GM12878 (cell line): ENCODE measurements around the gene NPTX1. TPM values are rescaled to one million over a fixed set of nuclear protein-coding genes. Genes with fewer than 3 reads are reported as not detected.

Experiments
- ATAC-seq: fragments of 200-7000 bp; cut with Tn5 transposase; 3 replicates; pipeline ENCODE4 v1.9.1; 2020; ENCODE audit warnings: mild to moderate bottlenecking, moderate library complexity
- BruUV-seq: library from RNA; stranded (reverse); fragments of 400-500 nt; replicated peaks from 2 replicates; lab custom pipeline; 2021; lab: Mats Ljungman, UMichigan
- CTCF ChIA-PET: fragments of 300-600 bp; sonication (Branson Sonifier 250); formaldehyde crosslinking; extraction: SDS; loops from one replicate; lab custom pipeline; 2021; ENCODE audit warnings: inconsistent platforms; lab: Yijun Ruan, JAX
- POLR2A ChIA-PET: fragments of 350-600 bp; formaldehyde crosslinking; extraction: SDS; loops from one replicate; lab custom pipeline; 2021; ENCODE audit warnings: inconsistent platforms; lab: Charles Lee
- RAD21 ChIA-PET: fragments of 300-600 bp; sonication (Branson Sonifier 250); formaldehyde crosslinking; loops from one replicate; lab custom pipeline; 2023; ENCODE audit warnings: antibody characterized with exemption; ENCODE audit not compliant: unreplicated experiment; lab: Charles Lee
- SMC1A ChIA-PET: fragments of 300-600 bp; sonication (Branson Sonifier 250); formaldehyde crosslinking; loops from one replicate; lab custom pipeline; 2023; ENCODE audit not compliant: unreplicated experiment, uncharacterized antibody; lab: Charles Lee
- DNase-seq: peaks from one replicate; pipeline ENCODE4 v3.0.0-alpha.2; 2011; ENCODE audit warnings: low read depth, low spot score
- FAIRE-seq: peaks from 3 replicates; lab custom pipeline; 2011; peaks lifted over from hg19 to GRCh38; lab: Jason Lieb, UNC
- H2AFZ ChIP-seq: 2 replicates; pipeline ENCODE4 v1.6.0; 2011; ENCODE audit warnings: low read depth, low read length, control low read depth; ENCODE audit not compliant: control insufficient read depth
- H3K27ac ChIP-seq: 2 replicates; pipeline ENCODE4 v1.5.1; 2011; ENCODE audit warnings: control low read depth; ENCODE audit not compliant: control insufficient read depth, insufficient read depth
- H3K27me3 ChIP-seq, 2 experiments: replicated peaks in 1 of 2; 2 replicates each; pipeline versions ENCODE4 v1.6.0 to v1.6.1; 2011; ENCODE audit warnings: low read length in 1 of 2; ENCODE audit not compliant: control insufficient read depth in 2 of 2, insufficient read depth in 2 of 2
- H3K36me3 ChIP-seq, 2 experiments: 2 replicates each; pipeline ENCODE4 v1.5.1; 2011; ENCODE audit warnings: low read length in 1 of 2; ENCODE audit not compliant: control insufficient read depth in 2 of 2, insufficient read depth in 2 of 2
- H3K4me1 ChIP-seq: 2 replicates; pipeline ENCODE4 v1.6.1; 2011; ENCODE audit warnings: mild to moderate bottlenecking, low read length, moderate library complexity, mixed read lengths; ENCODE audit not compliant: control insufficient read depth, insufficient read depth
- H3K4me2 ChIP-seq: 2 replicates; pipeline ENCODE4 v1.6.0; 2011; ENCODE audit warnings: control low read depth; ENCODE audit not compliant: control insufficient read depth, insufficient read depth
- H3K4me3 ChIP-seq: fragments of 200-600 bp; sonication (generic); 2 replicates; pipeline ENCODE4 v1.5.1; 2016
- H3K79me2 ChIP-seq: 2 replicates; pipeline ENCODE4 v1.6.0; 2011; ENCODE audit warnings: low read length; ENCODE audit not compliant: control insufficient read depth, insufficient read depth
- H3K9ac ChIP-seq: 2 replicates; pipeline ENCODE4 v1.8.0; 2011; ENCODE audit warnings: low read length, control low read depth, mixed read lengths; ENCODE audit not compliant: control insufficient read depth, insufficient read depth
- H3K9me3 ChIP-seq: replicated peaks from 3 replicates; pipeline ENCODE4 v1.5.1; 2011; ENCODE audit warnings: mild to moderate bottlenecking, low read length; ENCODE audit not compliant: control insufficient read depth, insufficient read depth
- H4K20me1 ChIP-seq: 2 replicates; pipeline ENCODE4 v1.6.0; 2011; ENCODE audit not compliant: control insufficient read depth, insufficient read depth
- CBFB ChIP-seq: IDR thresholded peaks from 2 replicates; pipeline ENCODE4 v1.6.1; 2016; ENCODE audit warnings: antibody characterized with exemption, low read depth
- CHD1 ChIP-seq: IDR thresholded peaks from 2 replicates; pipeline ENCODE4 v1.6.1; 2012; ENCODE audit warnings: low read depth, low read length, improper control_type of control experiment
- DPF2 ChIP-seq: fragments of 450-650 bp; IDR thresholded peaks from 2 replicates; pipeline ENCODE4 v1.6.1; 2017; ENCODE audit warnings: mild to moderate bottlenecking
- EZH2 ChIP-seq: IDR thresholded peaks from 2 replicates; pipeline ENCODE4 v1.6.1; 2012; ENCODE audit warnings: low read depth, mild to moderate bottlenecking, control low read depth, inconsistent platforms, low read length, borderline replicate concordance; ENCODE audit not compliant: control insufficient read depth
- GATAD2B ChIP-seq: fragments of 450-650 bp; conservative IDR thresholded peaks from 2 replicates; pipeline ENCODE4 v1.6.1; 2017; ENCODE audit warnings: low read depth, mild to moderate bottlenecking, moderate library complexity
- HCFC1 ChIP-seq: fragments of 150-350 bp; IDR thresholded peaks from 2 replicates; pipeline ENCODE4 v1.6.1; 2014; ENCODE audit warnings: low read length
- MLLT1 ChIP-seq: fragments of 450-650 bp; IDR thresholded peaks from 2 replicates; pipeline ENCODE4 v1.6.1; 2016; ENCODE audit warnings: mild to moderate bottlenecking
- MTA3 ChIP-seq: IDR thresholded peaks from 2 replicates; pipeline ENCODE4 v1.6.1; 2012; ENCODE audit warnings: low read length, inconsistent platforms, borderline replicate concordance
- RCOR1 ChIP-seq: conservative IDR thresholded peaks from 2 replicates; pipeline ENCODE4 v1.6.1; 2012; ENCODE audit warnings: low read depth, low read length, improper control_type of control experiment
- RELA ChIP-seq: fragments of 450-650 bp; IDR thresholded peaks from 2 replicates; pipeline ENCODE4 v1.8.0; 2014; ENCODE audit warnings: borderline replicate concordance; ENCODE audit not compliant: partially characterized antibody
- SMAD1 ChIP-seq: fragments of 450-650 bp; IDR thresholded peaks from 2 replicates; pipeline ENCODE4 v1.6.1; 2018; ENCODE audit warnings: mild to moderate bottlenecking, low read depth; ENCODE audit not compliant: partially characterized antibody
- SPI1 ChIP-seq: IDR thresholded peaks from 2 replicates; pipeline ENCODE4 v1.6.1; 2011; ENCODE audit warnings: low read depth, mild to moderate bottlenecking, low read length, moderate library complexity, borderline replicate concordance; ENCODE audit not compliant: insufficient read depth
- STAT3 ChIP-seq: IDR thresholded peaks from 2 replicates; pipeline ENCODE4 v1.6.1; 2011; ENCODE audit warnings: low read depth, low read length, improper control_type of control experiment
- WGBS: methylation state at CpG from one replicate; pipeline ENCODE4 v1.1.6; 2016; ENCODE audit warnings: low lambda C conversion rate; ENCODE audit not compliant: insufficient replicate concordance, insufficient coverage; ENCODE audit errors: missing lambda C conversion rate; 5-methylcytosine and 5-hydroxymethylcytosine counted together
- in situ Hi-C: fragments of 300-500 bp; cut with MboI; formaldehyde crosslinking; loops from 9 replicates; pipeline ENCODE4 v1.14.3; 2018; ENCODE audit warnings: mixed read lengths
- intact Hi-C: fragments of 100-400 bp; cut with micrococcal nuclease; formaldehyde crosslinking; loops from one replicate; pipeline ENCODE4 v1.14.2; 2022; ENCODE audit not compliant: unreplicated experiment
- polyA plus RNA-seq, 11 experiments: library from polyadenylated mRNA; depleted of rRNA in 4 of 11; unstranded in 6 of 11; stranded (reverse) in 5 of 11; fragments of >200 nt; fragmentation: Nextera tagmentation in 4 of 11; fragmentation: Illumina TruSeq in 1 of 11; extraction: Ambion mirVana in 4 of 11; extraction: Trizol in 1 of 11; gene quantifications; 1 replicate in 1 of 11; 2 replicates in 10 of 11; pipeline versions ENCODE4 v1.2.1 to v1.2.3, GENCODE V29; 2011 to 2016; ENCODE audit warnings: inconsistent platforms in 2 of 11, missing spikeins in 2 of 11, low read depth in 1 of 11
- total RNA-seq, 4 experiments: library from RNA; depleted of rRNA in 3 of 4; stranded (reverse); fragments of >200 nt in 3 of 4; fragmentation: Illumina TruSeq in 1 of 4; extraction: Trizol in 1 of 4; gene quantifications; 2 replicates each; pipeline versions ENCODE4 v1.2.1 to v1.2.3, GENCODE V29; 2013 to 2021
- TF ChIP-seq, protein P1 (sequence below): IDR thresholded peaks from 2 replicates; pipeline ENCODE4 v1.6.1; 2011; ENCODE audit warnings: low read depth, low read length, improper control_type of control experiment, borderline replicate concordance
- TF ChIP-seq, protein P2 (sequence below): fragments of 450-650 bp; IDR thresholded peaks from 2 replicates; pipeline ENCODE4 v1.6.1; 2017; ENCODE audit warnings: mild to moderate bottlenecking
- TF ChIP-seq, protein P3 (sequence below): IDR thresholded peaks from 2 replicates; pipeline ENCODE4 v1.6.1; 2011; ENCODE audit warnings: borderline replicate concordance, low read depth, mild to moderate bottlenecking, moderate library complexity, low read length; ENCODE audit not compliant: insufficient read depth, poor library complexity, severe bottlenecking

NPTX1 gene
- total and polyA plus RNA-seq, 10 of the 15 experiments (the other 5 are each of a cell fraction or from before 2014, with no cell fraction given) = not detected

GRCh38 chr17:80523956-80524712 lies 47.7 kb upstream of the NPTX1 start (continued):
- TF ChIP-seq MLLT1 (no peak), HCFC1 (no peak), CBFB (no peak)

DNA sequence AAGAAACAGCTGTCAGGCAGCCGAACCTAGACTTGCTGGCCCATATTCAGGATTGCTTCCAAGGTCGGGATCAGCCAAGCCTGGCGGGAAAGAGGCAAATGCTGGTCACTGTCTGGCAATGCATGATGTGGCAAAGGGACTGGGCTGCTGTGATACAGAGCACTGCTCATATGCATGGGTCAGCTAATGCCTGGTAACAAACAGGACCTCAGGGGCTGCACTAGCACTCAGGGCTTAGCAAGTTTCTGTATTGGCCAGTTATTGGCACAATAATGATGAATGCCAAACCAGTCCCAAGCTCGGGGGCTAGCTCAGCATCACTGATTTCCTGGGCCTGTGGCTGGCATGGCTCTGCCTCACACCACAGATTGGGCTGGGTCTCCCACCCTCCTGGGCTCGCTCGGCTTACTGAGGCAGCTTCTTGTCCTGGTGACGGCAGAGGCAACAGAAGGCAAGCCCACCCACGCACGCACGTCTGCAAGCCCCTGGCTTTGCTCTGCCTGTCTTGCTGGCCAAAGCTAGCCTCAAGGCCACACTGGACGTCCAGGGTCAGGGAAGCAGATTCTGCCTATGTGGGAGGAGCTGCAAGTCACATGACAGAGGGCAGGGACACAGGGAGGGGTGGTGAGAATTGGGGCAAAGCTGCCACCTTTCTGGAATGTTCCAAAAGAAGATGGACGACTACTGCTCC lies 46.8 kb upstream of the NPTX1 start:
- H3K9ac ChIP-seq = no peak overlapping the region
- H3K36me3 ChIP-seq = no peaks in the 10 kb centered on the region
- H2AFZ ChIP-seq = no peak overlapping the region
- SMC1A ChIA-PET = no interaction called here
- FAIRE-seq (no peak), DNase-seq (no peak), ATAC-seq (no peak)
- H4K20me1 ChIP-seq = no peaks in the 10 kb centered on the region
- CTCF ChIA-PET = no interaction called here
- WGBS = 50% methylated on average over 12 of the region's 12 CpGs
- no peaks in the 10 kb centered on the region for H3K9me3 ChIP-seq
- H3K79me2 ChIP-seq = no peaks in the 10 kb centered on the region
- intact Hi-C loops = no loop called here
- POLR2A ChIA-PET = no interaction called here
- RAD21 ChIA-PET = no interaction called here
- H3K4me1 ChIP-seq = no peaks in the 10 kb centered on the region
- BruUV-seq = no TSS peak
- in situ Hi-C loops = no loop called here
- H3K4me3 ChIP-seq = no peak overlapping the region
- H3K27ac ChIP-seq = no peak overlapping the region
- no peak overlapping the region for H3K4me2 ChIP-seq
- peaks cover 0 to 4% of the 10 kb centered on the region in 2 experiments; a peak in 3 of 4 replicates for H3K27me3 ChIP-seq
- TF ChIP-seq GATAD2B (no peak), MTA3 (no peak), RCOR1 (no peak), RELA (no peak), DPF2 (no peak), SMAD1 (no peak), EZH2 (no peak), CHD1 (no peak), SPI1 (no peak), HCFC1 (no peak), STAT3 (no peak)
- TF ChIP-seq, protein P1, sequence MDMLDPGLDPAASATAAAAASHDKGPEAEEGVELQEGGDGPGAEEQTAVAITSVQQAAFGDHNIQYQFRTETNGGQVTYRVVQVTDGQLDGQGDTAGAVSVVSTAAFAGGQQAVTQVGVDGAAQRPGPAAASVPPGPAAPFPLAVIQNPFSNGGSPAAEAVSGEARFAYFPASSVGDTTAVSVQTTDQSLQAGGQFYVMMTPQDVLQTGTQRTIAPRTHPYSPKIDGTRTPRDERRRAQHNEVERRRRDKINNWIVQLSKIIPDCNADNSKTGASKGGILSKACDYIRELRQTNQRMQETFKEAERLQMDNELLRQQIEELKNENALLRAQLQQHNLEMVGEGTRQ = no peak
- TF ChIP-seq, protein P2, sequence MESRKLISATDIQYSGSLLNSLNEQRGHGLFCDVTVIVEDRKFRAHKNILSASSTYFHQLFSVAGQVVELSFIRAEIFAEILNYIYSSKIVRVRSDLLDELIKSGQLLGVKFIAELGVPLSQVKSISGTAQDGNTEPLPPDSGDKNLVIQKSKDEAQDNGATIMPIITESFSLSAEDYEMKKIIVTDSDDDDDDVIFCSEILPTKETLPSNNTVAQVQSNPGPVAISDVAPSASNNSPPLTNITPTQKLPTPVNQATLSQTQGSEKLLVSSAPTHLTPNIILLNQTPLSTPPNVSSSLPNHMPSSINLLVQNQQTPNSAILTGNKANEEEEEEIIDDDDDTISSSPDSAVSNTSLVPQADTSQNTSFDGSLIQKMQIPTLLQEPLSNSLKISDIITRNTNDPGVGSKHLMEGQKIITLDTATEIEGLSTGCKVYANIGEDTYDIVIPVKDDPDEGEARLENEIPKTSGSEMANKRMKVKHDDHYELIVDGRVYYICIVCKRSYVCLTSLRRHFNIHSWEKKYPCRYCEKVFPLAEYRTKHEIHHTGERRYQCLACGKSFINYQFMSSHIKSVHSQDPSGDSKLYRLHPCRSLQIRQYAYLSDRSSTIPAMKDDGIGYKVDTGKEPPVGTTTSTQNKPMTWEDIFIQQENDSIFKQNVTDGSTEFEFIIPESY = no peak
- TF ChIP-seq, protein P3, sequence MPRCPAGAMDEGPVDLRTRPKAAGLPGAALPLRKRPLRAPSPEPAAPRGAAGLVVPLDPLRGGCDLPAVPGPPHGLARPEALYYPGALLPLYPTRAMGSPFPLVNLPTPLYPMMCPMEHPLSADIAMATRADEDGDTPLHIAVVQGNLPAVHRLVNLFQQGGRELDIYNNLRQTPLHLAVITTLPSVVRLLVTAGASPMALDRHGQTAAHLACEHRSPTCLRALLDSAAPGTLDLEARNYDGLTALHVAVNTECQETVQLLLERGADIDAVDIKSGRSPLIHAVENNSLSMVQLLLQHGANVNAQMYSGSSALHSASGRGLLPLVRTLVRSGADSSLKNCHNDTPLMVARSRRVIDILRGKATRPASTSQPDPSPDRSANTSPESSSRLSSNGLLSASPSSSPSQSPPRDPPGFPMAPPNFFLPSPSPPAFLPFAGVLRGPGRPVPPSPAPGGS = no peak
